Measurements from ENCODE around the gene FAM50B. TPM values are rescaled to one million over a fixed set of nuclear protein-coding genes. Genes with fewer than 3 reads are reported as not detected.

The FAM50B gene
- total RNA-seq, 1 donor from 2014 or later: 5.0 TPM

DNA sequence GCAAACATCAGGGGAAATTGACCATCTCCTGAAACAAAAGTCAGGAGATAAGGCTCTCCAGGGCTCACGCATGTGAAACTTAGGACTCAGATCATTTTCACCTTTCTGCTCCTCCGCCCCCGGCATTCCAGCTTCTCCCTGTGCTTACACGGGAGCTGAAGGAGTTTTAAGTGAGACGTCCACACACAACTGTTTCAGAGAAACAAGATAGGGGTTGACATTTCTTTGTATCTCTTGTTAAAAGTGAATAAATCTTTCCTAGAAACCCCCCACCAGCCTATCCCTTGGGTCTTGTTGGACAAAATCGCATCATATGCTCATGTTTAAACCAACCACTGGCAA is 46.1 kb downstream of the FAM50B start:
- no peak for DNase-seq

- DNase-seq: no peak
Measured at GRCh38 chr6:3895805-3896204, 46.6 kb downstream of the FAM50B start.

- no peak for DNase-seq
Measured at GRCh38 chr6:3898265-3898994, 49.3 kb downstream of the FAM50B start.

DNA sequence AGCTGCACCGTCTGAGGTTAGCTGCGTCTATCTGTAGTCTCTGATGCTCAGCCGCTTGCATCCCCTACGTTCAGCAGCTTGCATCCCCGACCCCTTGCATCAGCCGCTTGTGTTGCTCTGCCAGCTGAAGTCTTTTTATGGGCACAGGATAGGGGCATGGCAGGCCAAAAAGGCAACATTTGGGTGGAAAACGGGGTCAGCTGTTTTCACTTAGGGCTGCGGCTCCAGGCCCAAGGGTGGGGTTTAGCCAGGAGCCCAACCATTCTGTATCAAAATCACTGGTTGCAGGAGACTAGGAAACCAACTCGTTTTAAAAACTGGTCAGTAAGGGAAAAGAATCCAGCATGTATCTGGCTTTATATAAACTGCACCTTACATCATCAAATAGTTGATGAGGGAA is 49.9 kb downstream of the FAM50B start:
- DNase-seq: no peak

DNA sequence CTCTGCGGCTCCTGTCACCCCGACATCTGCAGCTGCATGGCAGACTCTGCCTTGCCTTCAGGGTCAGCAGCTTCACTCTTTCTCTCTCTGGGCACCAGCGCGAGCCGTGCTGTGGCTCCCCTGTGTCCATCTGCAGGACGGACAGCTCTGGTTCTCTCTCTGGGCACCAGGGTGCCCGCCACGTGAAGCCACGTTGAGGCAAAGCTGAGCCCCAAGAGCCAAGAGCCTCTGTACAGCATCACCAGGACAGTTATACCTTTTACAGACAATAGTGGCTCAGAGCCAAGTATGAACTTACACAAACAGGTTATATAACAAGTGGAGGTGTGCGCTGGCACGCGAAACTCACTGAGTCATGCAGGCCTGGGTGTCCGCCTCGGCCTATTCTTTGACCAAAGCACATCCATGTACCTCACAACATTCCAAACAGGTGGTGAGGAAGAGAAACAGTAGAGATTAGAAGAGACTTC is 50.8 kb downstream of the FAM50B start:
- DNase-seq: no peak

Other genes with a start within 250 kb of the FAM50B start
- 27.3 TPM for gene PXDC1, start 97.7 kb upstream of the FAM50B start, total RNA-seq
- not detected for gene FAM217A, start 229.8 kb downstream of the FAM50B start, total RNA-seq

All from skin of body (tissue), 2 donors.